COLO829 (cell line): ENCODE measurements around the gene PHPT1.
"Not testable (repeated sequence)": the region's sequence is repeated elsewhere in the genome, so short reads cannot be mapped to it uniquely, and the experiment has no call there.

Experiments
- DNase-seq: peaks from one replicate; pipeline ENCODE4 v3.0.0; 2012; ENCODE audit warnings: low spot score

The PHPT1 gene

DNA sequence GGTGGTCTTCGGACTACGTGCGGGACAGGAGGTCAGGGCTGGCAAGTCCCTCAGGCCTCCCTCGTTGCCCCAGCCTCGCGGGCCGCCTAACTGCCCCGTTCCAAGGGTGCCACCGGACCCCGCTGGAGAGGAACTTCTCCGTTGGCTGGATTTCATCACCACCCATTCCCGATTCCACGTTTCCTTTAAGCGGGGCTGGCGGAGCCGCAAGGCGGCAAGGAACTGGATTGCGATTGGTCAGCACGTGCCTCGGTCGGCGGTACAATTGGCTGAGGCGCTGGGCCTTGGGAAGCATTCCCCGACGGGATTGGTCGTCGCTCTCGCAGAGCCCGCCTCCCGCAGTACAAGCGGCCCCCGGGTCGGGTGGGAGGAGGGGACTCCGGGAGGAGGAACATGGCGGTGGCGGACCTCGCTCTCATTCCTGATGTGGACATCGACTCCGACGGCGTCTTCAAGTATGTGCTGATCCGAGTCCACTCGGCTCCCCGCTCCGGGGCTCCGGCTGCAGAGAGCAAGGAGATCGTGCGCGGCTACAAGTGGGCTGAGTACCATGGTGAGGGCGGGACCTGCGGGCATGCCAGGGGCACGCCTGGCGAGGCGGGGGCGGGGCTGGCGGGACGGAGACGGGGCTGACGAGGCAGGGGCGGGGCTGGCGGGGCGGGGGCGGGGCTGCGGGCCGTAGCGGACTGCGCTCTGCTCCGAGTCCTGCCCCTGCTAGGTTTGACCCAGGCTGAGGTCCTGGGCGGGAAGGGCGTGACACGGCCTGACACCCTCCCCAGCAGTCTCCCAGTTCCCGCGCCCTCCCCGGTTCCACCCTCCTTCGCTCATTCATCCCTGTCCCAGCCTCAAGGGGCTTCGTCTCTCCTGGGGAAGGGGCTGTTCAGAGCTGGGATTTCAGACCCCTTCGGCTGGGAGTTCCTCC is at the start of gene PHPT1:
Gene PHPT1, plus strand, starts transcription at position 372 of the 922 bp plus-strand sequence. Its CDS starts 22 bp downstream, at position 394.
- peak; percentile 97 for DNase-seq

DNA sequence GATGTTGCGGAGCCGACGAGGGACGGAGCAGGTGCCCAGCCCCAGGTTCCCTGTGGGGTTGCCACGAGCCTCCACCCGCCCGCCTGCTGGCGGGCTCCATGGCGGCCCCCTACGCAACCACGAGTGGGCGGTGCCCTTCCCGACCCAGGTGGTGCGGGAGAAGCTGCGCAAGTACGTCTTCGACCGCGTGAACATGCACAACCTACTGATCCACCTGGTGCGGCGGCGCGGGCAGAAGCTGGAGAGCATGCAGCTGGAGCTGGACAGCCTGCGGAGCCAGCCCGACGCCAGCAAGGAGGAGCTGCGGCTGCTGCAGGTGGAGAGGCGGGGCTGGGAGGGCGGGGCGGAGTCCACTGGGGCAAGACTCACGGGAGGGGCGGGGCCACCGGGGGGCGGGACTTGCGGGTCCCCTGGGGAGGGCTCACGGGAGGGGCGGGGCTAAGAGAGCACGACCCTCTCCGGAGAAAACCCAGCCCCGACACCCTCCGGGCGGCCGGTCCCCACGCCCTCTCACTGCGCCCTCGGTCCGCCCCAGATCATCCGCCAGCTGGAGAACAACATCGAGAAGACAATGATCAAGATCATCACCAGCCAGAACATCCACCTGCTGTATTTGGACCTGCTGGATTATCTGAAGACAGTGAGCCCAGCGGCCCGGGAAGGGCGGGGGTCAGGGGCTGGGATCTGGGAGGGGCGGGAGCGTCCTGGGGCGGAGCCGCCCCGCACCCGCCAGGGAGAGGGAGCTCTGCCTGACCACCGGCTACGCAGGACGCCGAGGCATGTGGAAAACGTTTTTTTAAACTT is 49.2 kb upstream of the PHPT1 start:
- peak; percentile 71 for DNase-seq

DNA sequence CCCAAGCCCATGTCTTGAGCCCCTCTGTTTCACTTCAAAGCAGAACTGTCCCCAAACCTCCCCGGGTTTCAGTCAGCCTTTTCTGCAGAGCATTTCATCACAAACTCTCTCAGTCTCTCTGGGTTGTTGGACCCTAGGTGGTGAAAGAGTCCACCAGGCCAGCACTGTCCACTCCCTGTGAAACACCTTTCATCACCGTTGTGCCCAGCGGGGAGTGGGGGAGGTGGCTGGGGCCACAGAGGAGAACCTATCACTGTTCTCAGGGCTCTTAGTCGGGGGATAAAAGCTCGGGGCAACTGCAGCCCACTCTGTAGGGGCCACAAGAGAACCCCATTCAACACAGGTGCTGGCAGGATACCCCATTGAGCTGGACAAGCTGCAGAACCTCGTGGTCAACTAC is 46.9 kb upstream of the PHPT1 start:
- DNase-seq: no peak

DNA sequence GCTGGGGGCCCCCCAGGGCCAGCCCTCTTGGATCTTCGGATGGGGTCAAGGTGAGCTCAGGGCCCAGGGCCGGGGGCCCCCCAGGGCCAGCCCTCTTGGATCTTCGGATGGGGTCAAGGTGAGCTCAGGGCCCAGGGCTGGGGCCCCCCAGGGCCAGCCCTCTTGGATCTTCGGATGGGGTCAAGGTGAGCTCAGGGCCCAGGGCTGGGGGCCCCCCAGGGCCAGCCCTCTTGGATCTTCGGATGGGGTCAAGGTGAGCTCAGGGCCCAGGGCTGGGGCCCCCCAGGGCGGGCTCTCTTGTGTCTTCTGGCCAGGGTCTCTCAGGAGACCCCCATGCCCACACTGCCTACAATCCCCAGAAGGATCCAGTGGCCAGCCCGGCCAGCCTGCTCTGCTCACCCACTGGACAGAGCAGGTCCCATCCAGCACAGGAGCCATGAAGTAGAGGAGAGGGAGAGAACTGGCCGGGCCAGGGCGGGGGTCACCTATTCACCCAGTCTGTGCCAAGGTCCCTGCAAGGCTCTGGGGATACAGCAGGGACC is 46.1 kb upstream of the PHPT1 start:
- DNase-seq: not testable (repeated sequence)

DNA sequence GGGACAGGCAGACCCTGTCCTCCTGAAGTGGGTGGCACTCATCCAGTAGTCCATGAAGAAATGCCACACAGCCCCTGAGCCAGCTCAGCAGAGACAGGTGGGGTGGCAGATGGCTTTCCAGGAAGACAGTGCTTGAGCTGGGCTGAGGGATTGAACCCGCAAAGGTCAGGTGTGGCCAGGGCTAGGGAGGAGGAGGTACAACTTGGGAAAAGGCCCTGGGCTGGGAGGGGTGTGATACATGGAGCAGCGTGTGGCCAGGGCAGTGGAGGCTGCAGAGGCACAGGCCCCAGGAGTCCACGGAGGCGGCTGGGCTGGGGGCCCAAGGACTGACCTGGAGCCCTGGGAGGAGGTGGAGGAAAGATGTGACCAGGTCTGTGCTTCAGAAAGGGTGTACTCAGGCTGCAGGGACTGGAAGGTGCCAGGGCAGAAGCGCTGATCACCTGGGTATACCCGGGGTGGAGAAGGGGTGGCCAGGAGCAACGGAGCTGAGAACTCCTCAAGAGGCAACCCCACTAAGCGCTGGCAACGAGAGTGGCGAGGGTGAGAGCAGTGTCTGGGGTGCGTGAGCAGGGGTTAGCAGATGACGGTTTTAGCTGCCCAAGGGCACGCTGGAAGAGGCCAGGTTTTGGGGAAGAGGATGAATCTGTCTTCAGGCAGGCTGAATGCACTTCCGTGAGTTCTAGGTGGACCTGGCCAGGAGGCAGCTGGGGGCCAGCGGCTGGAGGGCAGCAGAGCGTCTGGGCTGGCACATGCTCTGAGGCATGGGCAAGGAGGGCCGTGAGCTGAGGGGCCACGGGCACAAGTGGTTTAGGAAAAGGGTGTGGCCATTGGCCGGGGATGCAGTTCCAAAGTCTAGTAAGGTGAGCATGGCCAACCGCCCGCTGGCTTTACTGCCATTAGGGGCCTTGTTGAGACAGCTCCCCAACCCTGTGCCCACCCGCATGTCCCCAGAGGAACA is 45.4 kb upstream of the PHPT1 start:
- no peak for DNase-seq

DNA sequence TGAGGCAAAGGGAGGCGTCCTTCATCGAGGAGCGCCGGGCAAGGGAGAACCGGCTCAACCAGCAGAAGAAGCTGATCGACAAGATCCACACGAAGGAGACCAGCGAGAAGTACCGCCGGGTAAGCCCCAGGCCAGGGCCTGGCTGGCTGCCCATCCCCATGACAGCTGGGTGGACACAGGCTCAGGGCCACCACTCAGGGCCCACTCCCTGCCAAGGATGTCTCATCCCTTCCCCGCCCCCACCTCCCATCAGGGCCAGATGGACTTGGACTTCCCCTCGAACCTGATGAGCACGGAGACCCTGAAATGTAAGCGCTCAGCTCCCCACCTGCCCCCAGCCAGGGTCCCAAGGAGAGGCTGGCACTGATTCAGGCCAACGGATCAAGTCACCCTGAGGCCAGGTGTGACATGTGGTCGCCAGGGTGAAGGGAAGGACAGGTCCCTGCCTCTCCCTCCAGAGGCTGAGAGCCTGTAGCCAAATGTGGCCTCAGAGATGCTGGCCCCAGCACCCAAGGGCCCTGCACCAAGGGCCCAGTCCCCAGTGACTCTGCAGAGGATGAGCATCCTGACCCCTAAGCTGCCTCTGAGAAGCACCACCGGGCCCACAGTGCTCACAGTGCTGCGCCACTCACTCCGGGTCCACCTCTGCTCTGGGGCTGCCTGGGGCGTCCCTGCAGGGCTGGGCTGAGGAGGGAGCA is 44.6 kb upstream of the PHPT1 start:
- no peak for DNase-seq

DNA sequence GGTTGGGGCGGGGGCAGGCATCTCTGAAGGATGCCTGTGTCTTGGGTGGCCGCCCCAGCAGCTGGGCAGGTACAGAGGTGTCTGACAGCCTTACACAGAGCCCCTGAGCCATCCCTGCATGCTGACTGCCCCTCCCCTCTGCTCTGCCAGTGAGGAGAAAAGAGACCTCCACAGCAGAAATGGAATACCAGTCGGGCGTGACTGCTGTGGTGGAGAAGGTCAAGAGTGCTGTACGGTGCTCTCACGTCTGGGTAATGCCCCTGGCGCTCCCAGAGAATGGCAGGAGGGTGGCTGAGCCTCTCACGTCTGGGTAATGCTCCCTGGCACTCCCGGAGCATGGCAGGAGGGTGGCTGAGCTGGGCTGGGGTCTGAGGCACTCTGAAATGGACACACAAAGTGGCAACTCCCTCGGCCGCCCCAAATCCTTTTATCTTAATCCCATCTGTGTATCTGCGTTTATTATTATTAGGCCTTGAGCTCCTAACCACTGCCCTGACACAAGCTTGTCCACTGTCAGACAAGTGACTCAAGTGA is 43.9 kb upstream of the PHPT1 start:
- no peak for DNase-seq

DNA sequence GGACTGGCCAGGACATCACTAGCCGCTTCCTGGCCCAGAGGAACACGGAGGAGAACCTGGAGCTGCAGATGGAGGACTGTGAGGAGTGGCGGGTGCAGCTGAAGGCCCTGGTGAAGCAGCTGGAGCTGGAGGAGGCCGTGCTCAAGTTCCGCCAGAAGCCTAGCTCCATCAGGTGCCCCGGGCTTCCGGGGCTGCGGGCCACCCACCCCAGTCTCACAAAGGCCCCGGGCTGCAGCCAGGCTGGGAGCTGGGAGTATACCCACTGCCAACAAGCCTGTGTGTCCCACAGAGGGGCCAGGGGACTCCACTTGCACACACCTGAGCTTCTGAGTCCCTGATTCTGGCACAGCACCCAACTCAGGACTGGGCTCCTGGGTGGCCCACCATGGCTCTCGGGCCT is 43.1 kb upstream of the PHPT1 start:
- DNase-seq: no peak

DNA sequence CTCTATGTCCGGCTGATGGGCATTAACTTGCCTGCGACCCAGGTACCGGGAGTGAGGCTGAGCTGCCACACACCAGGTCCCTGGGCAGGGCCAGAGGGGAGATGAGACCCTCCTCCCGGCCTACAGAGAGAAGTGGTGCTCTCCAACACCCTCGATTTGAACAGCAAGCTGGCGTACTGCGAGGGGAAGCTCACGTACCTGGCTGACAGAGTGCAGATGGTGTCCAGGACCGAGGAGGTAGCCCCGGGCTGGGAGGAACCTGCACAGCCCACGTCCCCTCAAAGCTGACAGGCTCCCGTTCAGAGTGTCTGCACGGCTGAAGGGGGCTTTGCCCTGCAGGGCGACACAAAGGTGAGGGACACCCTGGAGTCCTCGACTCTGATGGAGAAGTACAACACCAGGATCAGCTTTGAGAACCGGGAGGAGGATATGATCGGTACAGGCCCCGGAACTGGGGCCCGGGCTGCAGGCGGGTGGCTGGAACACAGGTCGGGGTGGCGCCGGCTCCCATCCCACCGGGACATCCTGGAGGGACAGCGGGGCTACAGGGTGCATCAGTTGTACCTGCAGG is 42.5 kb upstream of the PHPT1 start:
- no peak for DNase-seq

DNA sequence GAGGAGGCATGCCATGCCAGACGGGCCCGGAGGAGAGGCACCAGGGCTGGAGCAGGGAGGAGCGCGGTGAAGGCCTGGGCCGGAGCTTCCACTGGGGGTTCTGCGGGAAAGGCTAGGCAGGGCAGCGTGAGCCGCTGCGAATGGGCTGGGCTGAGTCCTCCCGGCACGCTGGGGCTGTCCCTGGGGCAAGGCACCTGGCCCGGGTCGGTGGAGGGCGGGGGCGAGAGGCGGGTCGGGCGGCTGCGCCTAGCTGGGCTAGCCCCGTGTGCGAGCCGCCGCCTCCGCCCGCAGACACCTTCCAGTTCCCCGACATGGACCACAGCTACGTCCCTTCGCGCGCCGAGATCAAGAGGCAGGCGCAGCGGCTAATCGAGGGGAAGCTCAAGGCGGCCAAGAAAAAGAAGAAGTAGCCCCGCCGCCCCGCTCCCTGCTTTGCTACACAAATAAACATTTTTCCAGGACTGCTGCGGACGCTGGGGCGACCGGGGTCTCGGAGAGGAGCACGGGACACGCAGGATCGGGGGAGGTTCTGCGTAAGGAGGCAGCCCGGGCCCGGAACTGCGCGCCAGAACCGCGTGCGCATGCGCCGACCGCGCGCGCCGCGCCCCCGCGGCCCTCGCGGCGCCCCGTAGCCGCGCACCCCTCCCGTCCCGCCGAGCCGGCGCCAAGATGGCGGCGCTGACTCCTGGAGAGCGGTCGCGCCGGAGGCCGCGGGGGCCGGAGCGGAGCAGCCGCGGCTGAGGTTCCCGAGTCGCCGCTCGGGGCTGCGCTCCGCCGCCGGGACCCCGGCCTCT is 41.7 kb upstream of the PHPT1 start, which contains the start of gene RABL6:
Gene RABL6, plus strand, starts transcription at position 668 of the 794 bp plus-strand sequence. CDS start 249 bp downstream, outside the sequence.
- peak; percentile 92 for DNase-seq

DNA sequence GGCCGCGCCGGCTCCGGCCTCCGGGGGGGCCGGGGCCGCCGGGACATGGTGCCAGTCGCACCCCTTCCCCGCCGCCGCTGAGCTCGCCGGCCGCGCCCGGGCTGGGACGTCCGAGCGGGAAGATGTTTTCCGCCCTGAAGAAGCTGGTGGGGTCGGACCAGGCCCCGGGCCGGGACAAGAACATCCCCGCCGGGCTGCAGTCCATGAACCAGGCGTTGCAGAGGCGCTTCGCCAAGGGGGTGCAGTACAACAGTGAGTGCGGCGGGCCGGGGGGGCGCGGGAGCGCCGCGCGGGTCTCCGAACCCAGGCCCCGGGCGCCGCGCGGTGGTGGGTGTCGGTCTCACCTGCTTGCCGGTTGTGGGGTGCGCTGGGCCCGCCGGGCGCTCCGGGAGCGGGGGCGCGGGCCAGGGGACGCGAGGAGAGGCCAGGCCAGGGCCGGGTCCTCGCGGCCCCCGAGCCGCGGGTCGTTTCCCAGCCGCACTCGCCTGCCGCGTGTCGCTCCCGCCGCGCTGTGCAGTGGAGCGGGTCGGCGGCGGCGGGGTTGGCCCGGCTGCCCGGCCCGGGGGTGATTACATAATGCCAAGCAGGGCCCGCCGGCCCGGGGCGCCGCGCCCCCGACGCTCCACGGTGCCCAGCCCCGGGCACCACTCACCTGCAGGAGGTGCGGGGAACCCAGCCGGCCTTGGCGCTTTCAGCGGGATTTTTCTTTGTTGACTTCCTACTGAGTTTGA is 41.0 kb upstream of the PHPT1 start:
- no peak for DNase-seq

DNA sequence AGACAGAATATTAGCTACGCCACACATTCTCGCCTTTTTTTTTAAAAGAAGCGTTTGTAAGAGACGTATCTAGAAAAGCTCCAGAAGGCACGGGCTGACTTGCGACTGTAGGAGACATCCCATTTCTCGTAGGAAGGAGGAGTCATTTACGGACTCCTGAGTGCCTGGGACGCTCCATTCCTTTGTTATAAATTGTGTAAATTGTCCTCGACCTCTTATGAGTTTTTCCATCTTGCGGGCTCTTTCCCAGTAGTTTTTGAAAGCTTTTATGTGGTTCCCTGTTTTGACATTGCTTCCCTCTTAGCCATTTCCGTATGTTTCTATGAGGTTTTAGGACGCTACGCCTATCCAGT is 40.4 kb upstream of the PHPT1 start:
- DNase-seq: peak; percentile 32

DNA sequence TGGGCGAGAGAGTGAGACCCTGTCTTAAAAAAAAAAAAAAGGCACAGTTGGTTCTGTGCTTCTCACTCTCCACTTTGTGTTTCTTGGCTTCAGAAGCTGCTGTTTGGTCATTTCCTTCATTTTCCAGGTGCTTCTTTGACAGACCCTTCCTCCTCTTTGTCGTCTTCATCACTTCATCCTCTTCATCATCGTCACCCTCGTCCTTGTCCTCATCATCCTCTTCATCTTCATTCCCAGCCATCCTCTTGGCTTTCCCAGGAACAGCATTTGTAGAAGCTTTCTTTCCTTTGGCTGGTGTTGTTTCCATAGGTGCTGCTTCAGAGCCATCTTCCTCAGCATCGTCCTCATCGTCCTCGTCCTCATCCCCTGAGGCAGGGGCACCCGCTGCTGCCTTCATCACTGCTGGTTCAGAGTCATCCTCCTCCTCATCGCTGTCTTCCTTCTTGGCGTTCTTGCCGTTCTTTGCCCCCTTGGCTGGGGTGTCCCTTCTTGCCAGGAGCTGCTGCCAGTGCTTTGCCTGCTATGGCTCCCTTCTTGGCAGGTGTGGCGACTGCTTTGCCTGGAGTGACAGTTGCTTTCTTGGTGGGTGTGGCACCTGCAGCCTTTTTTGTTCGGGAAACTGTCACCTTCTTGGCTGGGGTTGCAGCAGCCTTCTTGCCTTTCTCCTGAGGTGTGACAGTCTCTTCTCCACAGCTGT is 34.3 kb upstream of the PHPT1 start:
- DNase-seq: no peak

DNA sequence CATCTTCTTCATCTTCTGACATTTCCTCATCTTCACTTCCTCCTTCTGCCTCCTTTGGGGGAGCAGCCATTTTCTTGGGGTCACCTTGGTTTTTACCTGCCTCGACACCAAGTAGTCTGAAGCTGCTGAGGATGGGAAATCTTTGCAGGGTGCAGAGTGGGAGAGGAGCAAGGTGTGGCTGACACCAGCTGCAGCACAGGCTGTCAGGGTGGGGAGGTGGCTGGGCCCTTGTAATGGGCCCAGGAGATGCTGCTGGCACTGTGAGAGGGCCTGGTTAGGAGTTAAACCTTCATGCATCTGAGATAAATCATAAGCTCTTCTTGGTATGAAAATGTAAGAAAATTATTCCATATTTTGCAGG is 33.8 kb upstream of the PHPT1 start:
- DNase-seq: no peak

DNA sequence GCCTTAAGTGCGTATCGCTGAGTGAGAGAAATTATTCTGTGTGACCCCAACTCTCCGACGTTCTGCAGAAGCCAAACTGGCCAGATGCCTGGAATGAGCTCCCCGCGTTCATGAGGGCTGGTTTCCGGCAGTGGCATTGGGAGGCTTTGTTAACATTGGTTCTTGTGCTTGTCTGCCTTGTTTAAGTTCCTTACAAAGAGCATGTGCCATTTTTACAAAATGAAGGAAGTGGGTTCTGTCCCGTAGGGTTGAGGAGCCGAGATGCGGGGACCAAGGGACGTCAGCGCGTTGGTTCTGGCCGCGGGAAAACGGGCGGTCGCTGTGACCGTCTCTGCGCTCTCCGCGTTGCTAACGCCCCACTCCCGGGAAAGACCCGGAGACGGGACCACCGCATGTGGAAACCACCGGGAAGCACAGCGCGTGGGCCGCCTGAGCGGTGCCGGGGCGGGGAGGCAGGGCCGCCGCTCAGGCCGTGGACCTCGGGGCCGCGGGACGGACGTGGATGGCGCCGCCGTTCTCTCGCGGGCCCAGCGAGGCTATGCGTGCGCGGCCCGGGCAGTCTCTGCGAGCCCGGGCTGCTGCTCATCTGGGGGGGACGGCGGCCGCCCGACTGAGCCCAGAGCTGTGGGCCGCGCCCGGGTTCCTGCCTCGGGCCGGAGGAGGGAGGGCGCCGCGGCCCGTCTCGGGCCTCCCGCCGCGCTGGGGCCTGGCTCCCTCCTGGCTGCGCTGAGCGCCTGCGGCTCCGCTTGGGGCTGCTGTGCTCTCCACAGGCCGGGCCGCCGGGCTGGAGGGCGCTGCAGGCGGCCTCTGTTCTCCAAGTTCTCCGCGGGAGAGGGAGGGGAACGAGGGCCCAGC is 28.0 kb upstream of the PHPT1 start:
- no peak for DNase-seq

DNA sequence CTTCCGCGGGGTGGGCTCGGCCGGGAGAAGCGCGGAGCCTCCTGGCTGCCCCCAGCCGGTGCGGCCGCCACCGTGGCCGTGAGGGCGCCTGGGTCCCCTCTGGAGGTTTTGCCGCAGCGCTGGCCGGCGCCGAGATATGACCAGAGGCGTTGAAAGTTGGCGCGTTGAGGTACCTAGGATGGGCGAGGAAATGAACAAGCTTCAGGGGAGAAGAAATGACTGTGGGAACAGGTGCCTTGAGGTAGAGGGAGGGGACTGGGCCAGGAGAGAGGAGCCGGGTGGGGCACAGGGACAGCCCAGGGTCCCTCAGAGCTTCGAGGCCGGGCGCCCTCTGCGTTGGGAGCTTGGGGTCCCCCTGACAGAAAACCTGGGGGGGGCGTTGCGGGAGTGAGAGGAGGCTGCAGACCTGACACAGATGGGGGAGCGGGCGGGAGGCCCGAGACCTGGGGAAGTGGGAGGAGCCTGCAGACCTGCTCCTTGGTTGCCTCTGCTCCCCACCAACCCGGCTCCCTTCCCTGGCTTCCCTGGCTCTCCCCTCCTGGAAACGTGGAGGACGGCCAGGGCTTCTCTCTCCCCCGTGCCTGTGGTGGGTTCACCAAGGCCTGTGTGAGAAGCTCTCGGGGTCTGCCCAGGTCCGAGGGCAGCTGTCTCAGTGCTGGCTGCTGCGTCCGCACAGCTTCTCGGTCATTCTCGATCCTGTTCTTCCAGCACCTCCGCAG is 27.2 kb upstream of the PHPT1 start:
- DNase-seq: no peak
